NT2/D1 (cell line): ENCODE measurements around the gene BBS7.

Source experiments
- DNase-seq: peaks from one replicate; pipeline ENCODE4 v3.0.0-alpha.2; 2011; ENCODE audit warnings: low read depth, low spot score
- H3K27me3 ChIP-seq: 2 replicates; pipeline ENCODE4 v1.6.0; 2011; ENCODE audit warnings: mild to moderate bottlenecking; ENCODE audit not compliant: insufficient read length, insufficient read depth
- H3K36me3 ChIP-seq: 2 replicates; pipeline ENCODE4 v1.6.1; 2011; ENCODE audit warnings: mild to moderate bottlenecking, low read length, mixed read lengths; ENCODE audit not compliant: insufficient read depth, insufficient read length
- H3K4me1 ChIP-seq: 2 replicates; pipeline ENCODE4 v1.5.1; 2011; ENCODE audit not compliant: insufficient read depth, insufficient read length
- H3K4me3 ChIP-seq: 2 replicates; pipeline ENCODE4 v1.5.1; 2011; ENCODE audit warnings: low read depth; ENCODE audit not compliant: insufficient read length
- H3K9ac ChIP-seq: 2 replicates; pipeline ENCODE4 v1.6.0; 2011; ENCODE audit warnings: low read depth; ENCODE audit not compliant: insufficient read length
- H3K9me3 ChIP-seq: 2 replicates; pipeline ENCODE4 v1.5.1; 2011; ENCODE audit warnings: mild to moderate bottlenecking, low read length; ENCODE audit not compliant: insufficient read depth
- SUZ12 ChIP-seq: IDR thresholded peaks from 2 replicates; pipeline ENCODE4 v1.6.1; 2011; ENCODE audit not compliant: insufficient read length, insufficient read depth; ENCODE audit errors: extremely low read depth
- YY1 ChIP-seq: IDR thresholded peaks from 2 replicates; pipeline ENCODE4 v1.6.1; 2011; ENCODE audit not compliant: insufficient read length, insufficient read depth
- ZNF274 ChIP-seq: IDR thresholded peaks from 2 replicates; pipeline ENCODE4 v1.6.1; 2011; ENCODE audit warnings: mild to moderate bottlenecking, low read depth, low read length

Gene BBS7

GRCh38 chr4:121827853-121828252 lies 42.4 kb downstream of the BBS7 start:
- TF ChIP-seq ZNF274 (no peak), SUZ12 (no peak), YY1 (no peak)
- Histone ChIP-seq H3K4me3 (no peak overlapping the region), H3K9me3 (no peaks in the 10 kb centered on the region), H3K36me3 (peaks cover 17% of the 10 kb centered on the region), H3K9ac (no peak overlapping the region), H3K4me1 (no peaks in the 10 kb centered on the region), H3K27me3 (no peaks in the 10 kb centered on the region)
- DNase-seq = no peak

DNA sequence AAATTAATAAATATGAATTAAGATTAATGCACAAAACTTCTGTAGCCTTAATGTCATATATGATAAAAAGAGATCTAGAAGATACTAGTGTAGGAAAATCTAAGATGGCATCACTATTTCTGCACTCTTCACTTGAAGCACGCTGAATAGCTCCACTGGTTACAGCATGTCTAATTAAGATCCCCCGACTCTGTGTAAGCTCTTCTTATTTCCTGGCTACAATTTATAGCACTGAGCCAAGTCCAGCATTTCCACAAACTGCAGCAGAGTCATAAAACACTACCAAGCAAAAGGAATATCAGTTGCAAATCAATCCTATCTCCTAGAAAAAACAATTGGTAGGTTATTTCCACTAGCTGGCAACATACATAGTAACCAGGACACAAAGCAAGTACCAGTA lies 45.3 kb downstream of the BBS7 start:
- H3K9ac ChIP-seq = no peak overlapping the region
- no peak for DNase-seq
- H3K27me3 ChIP-seq = no peaks in the 10 kb centered on the region
- no peaks in the 10 kb centered on the region for H3K4me1 ChIP-seq
- H3K4me3 ChIP-seq = no peak overlapping the region
- H3K36me3 ChIP-seq = peaks cover 33% of the 10 kb centered on the region
- H3K9me3 ChIP-seq = no peaks in the 10 kb centered on the region
- TF ChIP-seq SUZ12 (no peak), ZNF274 (no peak), YY1 (no peak)

GRCh38 chr4:121824171-121824527 lies 46.1 kb downstream of the BBS7 start:
- Histone ChIP-seq H3K9me3 (no peaks in the 10 kb centered on the region), H3K27me3 (no peaks in the 10 kb centered on the region), H3K9ac (peak overlapping the region; percentile 33), H3K4me1 (no peaks in the 10 kb centered on the region), H3K4me3 (peak overlapping the region; percentile 16), H3K36me3 (peaks cover 40% of the 10 kb centered on the region)
- TF ChIP-seq YY1 = no peak
- TF ChIP-seq ZNF274 = no peak
- TF ChIP-seq SUZ12 = no peak
- DNase-seq = no peak

DNA sequence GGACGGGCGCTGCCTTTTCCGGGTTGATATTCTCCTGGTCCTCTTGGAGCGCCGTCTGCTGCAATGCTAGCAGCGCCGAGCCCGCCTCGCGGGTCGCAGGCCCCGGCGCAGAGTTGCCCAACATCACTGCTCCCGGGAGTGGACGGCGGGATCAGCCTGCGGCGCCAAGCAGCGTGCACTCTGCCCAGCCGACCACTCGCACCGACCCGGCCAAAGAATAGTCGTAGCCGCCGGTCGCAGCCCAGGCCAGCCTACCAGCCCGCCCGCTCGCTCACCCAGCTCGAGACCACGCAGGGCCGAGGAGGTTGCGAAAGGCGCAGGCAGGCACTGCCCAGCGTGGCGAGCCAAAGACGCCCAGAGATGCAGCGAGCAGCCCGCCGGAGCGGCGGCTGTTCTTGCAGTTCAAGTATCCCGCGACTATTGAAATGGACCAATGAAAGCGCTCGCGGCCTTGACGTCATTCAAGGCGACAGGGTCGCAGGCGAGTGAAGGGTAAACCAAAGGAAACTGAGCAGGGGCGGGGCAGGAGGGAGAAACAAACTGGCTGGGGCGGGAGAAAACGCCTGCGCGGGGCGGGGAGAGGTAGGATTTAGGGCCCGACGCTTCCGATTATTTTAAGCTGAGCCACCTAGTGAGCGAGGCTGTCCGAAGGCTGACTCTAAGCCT lies 46.6 kb downstream of the BBS7 start, which contains the start of gene CCNA2:
CCNA2 (minus strand) TSS at position 379 of the 666 bp plus-strand sequence; CDS start at position 124, 255 bp downstream.
- Histone ChIP-seq H3K4me3 (peak within 1 kb of the TSS; percentile 93), H3K27me3 (no peaks in the 10 kb centered on the region), H3K9me3 (no peaks in the 10 kb centered on the region), H3K36me3 (peaks cover 45% of the 10 kb centered on the region), H3K9ac (peak within 1 kb of the TSS; percentile 96), H3K4me1 (no peaks in the 10 kb centered on the region)
- no peak for TF ChIP-seq YY1
- TF ChIP-seq ZNF274 = no peak
- no peak for TF ChIP-seq SUZ12
- peak; percentile 96 for DNase-seq

GRCh38 chr4:121822796-121823504 lies 47.3 kb downstream of the BBS7 start:
- H3K9ac ChIP-seq = peak overlapping the region; percentile 96
- H3K9me3 ChIP-seq = no peaks in the 10 kb centered on the region
- no peaks in the 10 kb centered on the region for H3K4me1 ChIP-seq
- DNase-seq = no peak
- no peaks in the 10 kb centered on the region for H3K27me3 ChIP-seq
- TF ChIP-seq YY1 (no peak), SUZ12 (no peak), ZNF274 (peak; percentile 51; the same call in 1 of the 2 replicates)
- peak overlapping the region; percentile 93 for H3K4me3 ChIP-seq
- H3K36me3 ChIP-seq = peaks cover 50% of the 10 kb centered on the region

GRCh38 chr4:121822047-121822446 lies 48.2 kb downstream of the BBS7 start:
- H3K4me3 ChIP-seq = peak overlapping the region; percentile 93

More at GRCh38 chr4:121822047-121822446, 48.2 kb downstream of the BBS7 start:
- Histone ChIP-seq H3K36me3 (peaks cover 55% of the 10 kb centered on the region), H3K9me3 (no peaks in the 10 kb centered on the region), H3K9ac (peak overlapping the region; percentile 17), H3K27me3 (no peaks in the 10 kb centered on the region), H3K4me1 (no peaks in the 10 kb centered on the region)
- no peak for DNase-seq
- TF ChIP-seq ZNF274 = no peak
- TF ChIP-seq SUZ12 = no peak
- TF ChIP-seq YY1 = no peak
